RWPE2 (cell line): ENCODE data around the gene TRMU.

Experiments
- ATAC-seq: fragments of 200-7000 bp; cut with Tn5 transposase; 3 replicates; pipeline ENCODE4 v1.9.1; 2021; ENCODE audit warnings: low read depth
- DNase-seq: peaks from one replicate; pipeline ENCODE4 v3.0.0-alpha.2; 2020; ENCODE audit warnings: low spot score
- H3K27ac ChIP-seq: fragments of 450-650 bp; 2 replicates; pipeline ENCODE4 v1.5.1; 2017; ENCODE audit warnings: mild to moderate bottlenecking; ENCODE audit not compliant: poor library complexity, severe bottlenecking
- H3K27me3 ChIP-seq: fragments of 250-450 bp; sonication (Bioruptor Pico); 2 replicates; pipeline ENCODE4 v1.5.1; 2021; ENCODE audit warnings: mild to moderate bottlenecking, moderate library complexity; ENCODE audit not compliant: insufficient read depth, poor library complexity, severe bottlenecking
- H3K36me3 ChIP-seq: fragments of 250-450 bp; sonication (Bioruptor Pico); 2 replicates; pipeline ENCODE4 v1.5.1; 2020; ENCODE audit warnings: low read depth, mild to moderate bottlenecking, moderate library complexity
- H3K4me1 ChIP-seq: fragments of 250-450 bp; sonication (Bioruptor Pico); 2 replicates; pipeline ENCODE4 v1.5.1; 2021; ENCODE audit warnings: mild to moderate bottlenecking, moderate library complexity; ENCODE audit not compliant: insufficient read depth, poor library complexity, severe bottlenecking
- H3K4me3 ChIP-seq: fragments of 250-450 bp; sonication (Bioruptor Pico); 2 replicates; pipeline ENCODE4 v1.5.1; 2021; ENCODE audit warnings: mild to moderate bottlenecking, moderate library complexity; ENCODE audit not compliant: severe bottlenecking
- H3K9me3 ChIP-seq: fragments of 250-450 bp; sonication (Bioruptor Pico); 2 replicates; pipeline ENCODE4 v1.5.1; 2021; ENCODE audit warnings: mild to moderate bottlenecking, moderate library complexity; ENCODE audit not compliant: severe bottlenecking
- TF ChIP-seq, protein P1 (sequence below): fragments of 450-650 bp; IDR thresholded peaks from one replicate; pipeline ENCODE4 v1.5.1; 2017; ENCODE audit warnings: mild to moderate bottlenecking, moderate library complexity; ENCODE audit not compliant: poor library complexity, severe bottlenecking

TRMU gene

GRCh38 chr22:46390105-46390651, 54.7 kb downstream of the TRMU start:
- H3K4me3 ChIP-seq, result no peak overlapping the region

GRCh38 chr22:46390652-46391301, 55.3 kb downstream of the TRMU start:
- peaks cover 49% of the 10 kb centered on the region for H3K36me3 ChIP-seq
- DNase-seq (no peak), ATAC-seq (peak; percentile 50)
- H3K9me3 ChIP-seq, result no peaks in the 10 kb centered on the region
- peak overlapping the region; percentile 5 for H3K27ac ChIP-seq
- no peak overlapping the region for H3K4me3 ChIP-seq
- H3K27me3 ChIP-seq, result no peaks in the 10 kb centered on the region
- TF ChIP-seq, protein P1, sequence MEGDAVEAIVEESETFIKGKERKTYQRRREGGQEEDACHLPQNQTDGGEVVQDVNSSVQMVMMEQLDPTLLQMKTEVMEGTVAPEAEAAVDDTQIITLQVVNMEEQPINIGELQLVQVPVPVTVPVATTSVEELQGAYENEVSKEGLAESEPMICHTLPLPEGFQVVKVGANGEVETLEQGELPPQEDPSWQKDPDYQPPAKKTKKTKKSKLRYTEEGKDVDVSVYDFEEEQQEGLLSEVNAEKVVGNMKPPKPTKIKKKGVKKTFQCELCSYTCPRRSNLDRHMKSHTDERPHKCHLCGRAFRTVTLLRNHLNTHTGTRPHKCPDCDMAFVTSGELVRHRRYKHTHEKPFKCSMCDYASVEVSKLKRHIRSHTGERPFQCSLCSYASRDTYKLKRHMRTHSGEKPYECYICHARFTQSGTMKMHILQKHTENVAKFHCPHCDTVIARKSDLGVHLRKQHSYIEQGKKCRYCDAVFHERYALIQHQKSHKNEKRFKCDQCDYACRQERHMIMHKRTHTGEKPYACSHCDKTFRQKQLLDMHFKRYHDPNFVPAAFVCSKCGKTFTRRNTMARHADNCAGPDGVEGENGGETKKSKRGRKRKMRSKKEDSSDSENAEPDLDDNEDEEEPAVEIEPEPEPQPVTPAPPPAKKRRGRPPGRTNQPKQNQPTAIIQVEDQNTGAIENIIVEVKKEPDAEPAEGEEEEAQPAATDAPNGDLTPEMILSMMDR, result peak; percentile 36
- H3K4me1 ChIP-seq, result no peaks in the 10 kb centered on the region

More at GRCh38 chr22:46390105-46390651, 54.7 kb downstream of the TRMU start:
- H3K36me3 ChIP-seq, result peaks cover 48% of the 10 kb centered on the region
- no peak for DNase-seq
- TF ChIP-seq, protein P1, result no peak
- no peaks in the 10 kb centered on the region for H3K4me1 ChIP-seq
- no peaks in the 10 kb centered on the region for H3K27me3 ChIP-seq
- H3K27ac ChIP-seq, result peak overlapping the region; percentile 5
- ATAC-seq, result no peak
- no peaks in the 10 kb centered on the region for H3K9me3 ChIP-seq

- no peak for ATAC-seq
- Histone ChIP-seq H3K4me1 (no peaks in the 10 kb centered on the region), H3K9me3 (no peaks in the 10 kb centered on the region), H3K27me3 (no peaks in the 10 kb centered on the region), H3K4me3 (no peak overlapping the region), H3K27ac (peak overlapping the region; percentile 5), H3K36me3 (peaks cover 51% of the 10 kb centered on the region)
- TF ChIP-seq, protein P1, result no peak
- DNase-seq, result no peak
Observed at GRCh38 chr22:46391486-46392136, 56.1 kb downstream of the TRMU start.

DNA sequence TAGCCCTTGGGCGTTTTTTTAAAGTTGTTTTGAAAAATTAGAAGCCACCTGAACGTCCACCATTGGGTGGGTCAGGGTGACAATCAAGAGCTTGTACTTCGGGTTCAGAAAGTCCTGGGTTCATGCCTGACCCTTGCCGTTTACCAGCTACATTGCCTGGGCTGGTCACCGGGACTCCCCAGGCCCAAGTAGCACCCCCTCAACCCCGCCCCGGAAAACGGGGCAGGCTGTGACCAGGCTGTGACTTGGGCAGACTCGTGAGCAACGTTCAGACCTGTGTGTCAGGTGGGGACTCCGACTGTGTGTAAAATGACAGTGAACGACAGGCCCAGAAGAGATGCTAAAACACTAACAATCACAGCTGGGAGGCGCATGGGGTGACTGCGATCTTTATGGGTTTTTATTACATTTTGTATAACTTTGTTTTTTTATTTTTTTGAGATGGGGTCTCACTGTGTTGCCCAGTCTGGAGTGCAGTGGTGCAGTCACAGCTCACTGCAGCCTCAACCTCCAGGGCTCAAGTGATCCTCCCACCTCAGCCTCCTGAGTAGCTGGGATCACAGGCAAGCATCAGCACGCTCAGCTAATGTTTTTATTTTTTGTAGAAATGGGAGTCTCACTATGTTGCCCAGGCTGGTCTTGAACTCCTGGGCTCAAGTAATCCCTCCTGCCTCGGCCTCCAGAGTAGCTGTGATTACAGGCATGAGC, 56.8 kb downstream of the TRMU start:
- ATAC-seq (no peak), DNase-seq (no peak)
- Histone ChIP-seq H3K4me3 (no peak overlapping the region), H3K9me3 (no peaks in the 10 kb centered on the region), H3K27me3 (no peaks in the 10 kb centered on the region), H3K27ac (no peak overlapping the region), H3K4me1 (no peaks in the 10 kb centered on the region), H3K36me3 (peaks cover 48% of the 10 kb centered on the region)
- TF ChIP-seq, protein P1, result no peak
